ENCODE results near the gene L3MBTL2. TPM values are rescaled to one million over a fixed set of nuclear protein-coding genes. Genes with fewer than 3 reads are reported as not detected.

Gene L3MBTL2
- total and polyA plus RNA-seq, 9 of the 15 experiments (the other 6 are each of a cell fraction or from before 2014, with no cell fraction given): 10.3 to 23.1 (median 18.6) TPM

DNA sequence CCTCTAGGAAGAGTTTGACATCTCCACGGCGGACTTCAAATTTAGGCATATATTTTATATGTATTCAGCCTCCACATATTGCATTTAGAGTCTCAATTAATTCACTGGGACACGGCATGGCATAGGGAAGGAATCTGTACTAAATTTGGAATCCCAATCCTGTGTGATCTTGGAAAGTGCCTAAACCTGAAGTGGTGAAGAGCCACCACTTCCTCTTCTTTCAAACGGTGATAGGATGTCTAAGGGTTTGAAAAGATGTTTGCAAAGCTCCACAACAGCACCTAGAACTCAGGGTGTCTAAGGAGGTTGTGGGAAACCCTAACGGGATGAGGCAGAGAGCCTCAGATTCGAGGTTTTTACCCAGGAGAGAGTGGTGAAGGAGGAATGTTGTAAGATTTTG lies 1.0 kb upstream of the L3MBTL2 start:
- BruUV-seq (replicated peaks): no TSS peak
- H3K27ac ChIP-seq (ENCODE audit: extremely low read depth, low read depth, low read length): no peak overlapping the region
- POLR2A ChIA-PET: no interaction called here

GRCh38 chr22:41206719-41207118 lies 1.6 kb downstream of the L3MBTL2 start:
- Histone ChIP-seq H3K79me2 (ENCODE audit: control insufficient read depth, insufficient read depth, low read length) (peaks cover 19% of the 10 kb centered on the region), H3K4me1 (replicated peaks in 1 of 2; ENCODE audit: control insufficient read depth in 2 of 2, insufficient read depth in 2 of 2, low read length in 2 of 2) (peaks cover 2 to 6% of the 10 kb centered on the region in 2 experiments; a peak in 1 of 5 replicates), H3K27ac (ENCODE audit: extremely low read depth, low read depth, low read length) (no peak overlapping the region), H3K36me3 (ENCODE audit: control insufficient read depth, insufficient read depth, low read length) (peaks cover 16% of the 10 kb centered on the region; the same call in 2 of the 3 replicates), H2AFZ (ENCODE audit: low read depth, low read length) (no peak overlapping the region), H4K20me1 (replicated peaks; ENCODE audit: control insufficient read depth, insufficient read depth, low read length) (no peaks in the 10 kb centered on the region), H3K9me1 (ENCODE audit: control insufficient read depth, insufficient read depth, low read length) (no peaks in the 10 kb centered on the region), H3K9ac (ENCODE audit: insufficient read depth in 1 of 2, low read depth in 2 of 2, low read length in 2 of 2) (no peak overlapping the region), H3K27me3 (ENCODE audit: control insufficient read depth in 2 of 2, insufficient read depth in 2 of 2, low read length in 2 of 2) (no peaks in the 10 kb centered on the region), H3K4me2 (ENCODE audit: insufficient read depth, low read length) (no peak overlapping the region), H3K9me3 (replicated peaks; ENCODE audit: control insufficient read depth, insufficient read depth, low read depth, low read length) (no peaks in the 10 kb centered on the region), H3K4me3 (no peak overlapping the region)
- in situ Hi-C loops (cut with MboI): no loop called here
- TSS peak; percentile 38 for BruUV-seq (replicated peaks)
- ChIA-PET POLR2A (interaction anchor here (0.6 to 0.7 kb wide), 2 partner anchors 15 to 64 kb away, joined by 3 read pairs; no protein-coding TSS in a partner anchor), CTCF (ENCODE audit: low intra/inter-chr PET ratio) (no interaction called here)
- FAIRE-seq (no peak), ATAC-seq (no peak), DNase-seq (ENCODE audit: extremely low read depth in 1 of 4, low spot score in 3 of 4) (no peak)
- intact Hi-C loops (cut with micrococcal nuclease): no loop called here
- 85% methylated on average over 6 of the region's 9 CpGs for WGBS (ENCODE audit: insufficient coverage, low coverage, missing lambda C conversion rate)
- TF ChIP-seq POLR3A (IDR thresholded peaks at IDR 0.05; ENCODE audit: borderline replicate concordance, extremely low read depth, insufficient read depth, insufficient read length) (no peak), TGIF2 (CRISPR knock-in tag; IDR thresholded peaks at IDR 0.05) (no peak), KLF16 (IDR thresholded peaks at IDR 0.05) (no peak), ZNF3 (CRISPR knock-in tag; IDR thresholded peaks at IDR 0.05) (no peak), ELF2 (CRISPR knock-in tag; IDR thresholded peaks at IDR 0.05) (no peak), IRF2 (CRISPR knock-in tag; IDR thresholded peaks at IDR 0.05) (no peak), ZNF165 (CRISPR knock-in tag; IDR thresholded peaks at IDR 0.05; ENCODE audit: borderline replicate concordance) (no peak), TEAD1 (CRISPR knock-in tag; IDR thresholded peaks at IDR 0.05) (no peak), POLR2G (IDR thresholded peaks at IDR 0.05; ENCODE audit: low read depth, low read length) (no peak), NFYB (IDR thresholded peaks at IDR 0.05; ENCODE audit: extremely low read depth, insufficient read length) (no peak), DNMT1 (IDR thresholded peaks at IDR 0.05) (no peak), SLC30A9 (CRISPR knock-in tag; IDR thresholded peaks at IDR 0.05) (no peak)
- TF ChIP-seq, protein P1, sequence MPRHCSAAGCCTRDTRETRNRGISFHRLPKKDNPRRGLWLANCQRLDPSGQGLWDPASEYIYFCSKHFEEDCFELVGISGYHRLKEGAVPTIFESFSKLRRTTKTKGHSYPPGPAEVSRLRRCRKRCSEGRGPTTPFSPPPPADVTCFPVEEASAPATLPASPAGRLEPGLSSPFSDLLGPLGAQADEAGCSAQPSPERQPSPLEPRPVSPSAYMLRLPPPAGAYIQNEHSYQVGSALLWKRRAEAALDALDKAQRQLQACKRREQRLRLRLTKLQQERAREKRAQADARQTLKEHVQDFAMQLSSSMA (CRISPR knock-in tag; IDR thresholded peaks at IDR 0.05): no peak

More for the DNA sequence above, 1.0 kb upstream of the L3MBTL2 start:
- no peak for FAIRE-seq
- H2AFZ ChIP-seq (ENCODE audit: low read depth, low read length): no peak overlapping the region
- H3K4me2 ChIP-seq (ENCODE audit: insufficient read depth, low read length): no peak overlapping the region
- H3K4me1 ChIP-seq (replicated peaks in 1 of 2; ENCODE audit: control insufficient read depth in 2 of 2, insufficient read depth in 2 of 2, low read length in 2 of 2): peaks cover 2 to 6% of the 10 kb centered on the region in 2 experiments; a peak in 2 of 5 replicates
- ATAC-seq: no peak
- no peaks in the 10 kb centered on the region for H3K9me3 ChIP-seq (replicated peaks; ENCODE audit: control insufficient read depth, insufficient read depth, low read depth, low read length)
- H3K79me2 ChIP-seq (ENCODE audit: control insufficient read depth, insufficient read depth, low read length): peaks cover 19% of the 10 kb centered on the region
- CTCF ChIA-PET (ENCODE audit: low intra/inter-chr PET ratio): no interaction called here
- H3K9ac ChIP-seq (ENCODE audit: insufficient read depth in 1 of 2, low read depth in 2 of 2, low read length in 2 of 2): no peak overlapping the region
- peaks cover 5% of the 10 kb centered on the region; the same call in 2 of the 3 replicates for H3K36me3 ChIP-seq (ENCODE audit: control insufficient read depth, insufficient read depth, low read length)
- in situ Hi-C loops (cut with MboI): no loop called here
- no peak for TF ChIP-seq ZNF76 (CRISPR knock-in tag; IDR thresholded peaks at IDR 0.05; ENCODE audit: borderline replicate concordance)
- peak; percentile 78 for TF ChIP-seq SPI1 (IDR thresholded peaks at IDR 0.05; ENCODE audit: borderline replicate concordance, low read depth, low read length)
- TF ChIP-seq ZNF197 (CRISPR knock-in tag; IDR thresholded peaks at IDR 0.05; ENCODE audit: low read depth): no peak
- TF ChIP-seq, protein P2, sequence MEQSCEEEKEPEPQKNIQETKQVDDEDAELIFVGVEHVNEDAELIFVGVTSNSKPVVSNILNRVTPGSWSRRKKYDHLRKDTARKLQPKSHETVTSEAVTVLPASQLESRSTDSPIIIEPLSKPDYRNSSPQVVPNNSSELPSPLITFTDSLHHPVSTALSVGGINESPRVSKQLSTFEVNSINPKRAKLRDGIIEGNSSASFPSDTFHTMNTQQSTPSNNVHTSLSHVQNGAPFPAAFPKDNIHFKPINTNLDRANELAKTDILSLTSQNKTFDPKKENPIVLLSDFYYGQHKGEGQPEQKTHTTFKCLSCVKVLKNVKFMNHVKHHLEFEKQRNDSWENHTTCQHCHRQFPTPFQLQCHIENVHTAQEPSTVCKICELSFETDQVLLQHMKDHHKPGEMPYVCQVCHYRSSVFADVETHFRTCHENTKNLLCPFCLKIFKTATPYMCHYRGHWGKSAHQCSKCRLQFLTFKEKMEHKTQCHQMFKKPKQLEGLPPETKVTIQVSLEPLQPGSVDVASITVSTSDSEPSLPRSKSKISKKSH (CRISPR knock-in tag; IDR thresholded peaks at IDR 0.05): no peak
- intact Hi-C loops (cut with micrococcal nuclease): no loop called here
- DNase-seq (ENCODE audit: extremely low read depth in 1 of 4, low spot score in 3 of 4): no peak
- no peaks in the 10 kb centered on the region for H4K20me1 ChIP-seq (replicated peaks; ENCODE audit: control insufficient read depth, insufficient read depth, low read length)
- H3K9me1 ChIP-seq (ENCODE audit: control insufficient read depth, insufficient read depth, low read length): no peaks in the 10 kb centered on the region
- WGBS (ENCODE audit: insufficient coverage, low coverage, missing lambda C conversion rate): 22% methylated on average over 6 of the region's 6 CpGs
- no peaks in the 10 kb centered on the region for H3K27me3 ChIP-seq (ENCODE audit: control insufficient read depth in 2 of 2, insufficient read depth in 2 of 2, low read length in 2 of 2)
- no peak overlapping the region for H3K4me3 ChIP-seq

Measured in K562 (cell line).